HCT116 (cell line): Measurements from ENCODE around the gene SLC25A25. TPM values are rescaled to one million over a fixed set of nuclear protein-coding genes. Genes with fewer than 3 reads are reported as not detected.

Experiments used
- ATAC-seq: fragments of 200-7000 bp; cut with Tn5 transposase; 2 replicates; pipeline ENCODE4 v1.9.1; 2020; ENCODE audit warnings: mild to moderate bottlenecking, moderate library complexity
- BruUV-seq: library from RNA; stranded (reverse); fragments of 400-500 nt; replicated peaks from 2 replicates; lab custom pipeline; 2021; lab: Mats Ljungman, UMichigan
- CTCF ChIA-PET: fragments of 300-600 bp; sonication (Branson Sonifier 250); formaldehyde crosslinking; loops from one replicate; lab custom pipeline; 2021; ENCODE audit warnings: antibody characterized with exemption; lab: Charles Lee
- POLR2A ChIA-PET: fragments of 300-600, 350-600 bp; sonication (Branson Sonifier 250); formaldehyde crosslinking; loops from one replicate; lab custom pipeline; 2021; ENCODE audit warnings: antibody characterized with exemption; lab: Charles Lee
- RAD21 ChIA-PET, 2 experiments: fragments of 300-600 bp; sonication (Branson Sonifier 250); formaldehyde crosslinking; loops; one replicate each; lab custom pipeline; 2023; ENCODE audit warnings: low total read pairs in 2 of 2; ENCODE audit not compliant: uncharacterized antibody in 2 of 2, unreplicated experiment in 2 of 2, low non-redundant PET in 1 of 2; lab: Charles Lee
- DNase-seq: peaks from one replicate; pipeline ENCODE4 v3.0.0-alpha.2; 2010; ENCODE audit warnings: low read depth, low spot score
- H2AFZ ChIP-seq: fragments of 200-600 bp; shearing (Covaris generic), sonication (generic); 2 replicates; pipeline ENCODE4 v1.6.1; 2017; ENCODE audit warnings: low read depth, mixed run types, mixed read lengths, antibody characterized with exemption, low read length; ENCODE audit not compliant: poor library complexity, severe bottlenecking
- H3K27ac ChIP-seq: 2 replicates; pipeline ENCODE4 v1.5.1; 2012; ENCODE audit warnings: low read depth, low read length
- H3K27me3 ChIP-seq: fragments of 200-600 bp; sonication (generic); 2 replicates; pipeline ENCODE4 v1.6.1; 2016; ENCODE audit warnings: mixed run types, low read length, mixed read lengths; ENCODE audit not compliant: insufficient read depth
- H3K36me3 ChIP-seq, 2 experiments: fragments of 200-500 bp in 1 of 2; fragments of 200-600 bp in 1 of 2; sonication (Bioruptor generic) in 1 of 2; sonication (generic) in 1 of 2; 2 replicates each; pipeline versions ENCODE4 v1.5.1 to v1.6.1; 2014 to 2016; ENCODE audit warnings: low read length in 2 of 2, inconsistent platforms in 1 of 2, mixed read lengths in 1 of 2, mixed run types in 1 of 2; ENCODE audit not compliant: insufficient read depth in 2 of 2, control insufficient read depth in 1 of 2
- H3K4me1 ChIP-seq, 2 experiments: fragments of 200-600 bp in 1 of 2; sonication (generic) in 1 of 2; 2 replicates each; pipeline versions ENCODE4 v1.5.1 to v1.6.1; 2012 to 2017; ENCODE audit warnings: low read length in 2 of 2, inconsistent platforms in 1 of 2, mild to moderate bottlenecking in 1 of 2, mixed read lengths in 1 of 2, mixed run types in 1 of 2, moderate library complexity in 1 of 2; ENCODE audit not compliant: insufficient read depth in 2 of 2, control insufficient read depth in 1 of 2
- H3K4me2 ChIP-seq: fragments of 200-600 bp; sonication (generic); 2 replicates; pipeline ENCODE4 v1.6.1; 2017; ENCODE audit warnings: mixed run types, low read length, mixed read lengths
- H3K4me3 ChIP-seq, 2 experiments: fragments of 200-600 bp in 1 of 2; sonication (generic) in 1 of 2; replicated peaks in 1 of 2; 2 replicates each; pipeline ENCODE4 v1.5.1; 2011 to 2016; ENCODE audit warnings: low read length in 2 of 2, control low read depth in 1 of 2, low read depth in 1 of 2, mild to moderate bottlenecking in 1 of 2, mixed read lengths in 1 of 2, mixed run types in 1 of 2
- H3K79me2 ChIP-seq: fragments of 200-600 bp; sonication (generic); 2 replicates; pipeline ENCODE4 v1.6.1; 2017; ENCODE audit warnings: mild to moderate bottlenecking, mixed run types, low read length, moderate library complexity, mixed read lengths; ENCODE audit not compliant: insufficient read depth
- H3K9ac ChIP-seq: fragments of 200-600 bp; sonication (generic); 2 replicates; pipeline ENCODE4 v1.6.1; 2016; ENCODE audit warnings: low read length, mixed read lengths
- H3K9me2 ChIP-seq: fragments of 200-600 bp; sonication (generic), shearing (Covaris generic); 2 replicates; pipeline ENCODE4 v1.6.1; 2017; ENCODE audit warnings: mixed run types, mild to moderate bottlenecking, moderate library complexity; ENCODE audit not compliant: insufficient read depth
- H3K9me3 ChIP-seq, 2 experiments: fragments of 200-500 bp in 1 of 2; fragments of 200-600 bp in 1 of 2; sonication (Bioruptor generic) in 1 of 2; sonication (generic) in 1 of 2; 2 replicates each; pipeline ENCODE4 v1.6.1; 2014 to 2017; ENCODE audit warnings: low read length in 2 of 2, mixed read lengths in 2 of 2, inconsistent platforms in 1 of 2, low read depth in 1 of 2, mild to moderate bottlenecking in 1 of 2, mixed run types in 1 of 2, moderate library complexity in 1 of 2; ENCODE audit not compliant: control insufficient read depth in 1 of 2, insufficient read depth in 1 of 2
- H4K20me1 ChIP-seq: fragments of 200-600 bp; sonication (generic), shearing (Covaris generic); 2 replicates; pipeline ENCODE4 v1.6.1; 2017; ENCODE audit warnings: mixed run types, mild to moderate bottlenecking, moderate library complexity; ENCODE audit not compliant: insufficient read depth
- ATF3 ChIP-seq: IDR thresholded peaks from 2 replicates; pipeline ENCODE4 v1.6.1; 2012
- CBX3 ChIP-seq: IDR thresholded peaks from 2 replicates; pipeline ENCODE4 v1.6.1; 2012; ENCODE audit warnings: low read depth
- CTCF ChIP-seq, 3 experiments: fragments of 200-600 bp in 1 of 3; sonication (generic) in 1 of 3; IDR thresholded peaks in 2 of 3; conservative IDR thresholded peaks in 1 of 3; 2 replicates each; pipeline ENCODE4 v1.5.1; 2012 to 2017; ENCODE audit warnings: low read depth in 2 of 3, low read length in 2 of 3, antibody characterized with exemption in 1 of 3, borderline replicate concordance in 1 of 3, control low read depth in 1 of 3, mild to moderate bottlenecking in 1 of 3, mixed read lengths in 1 of 3, mixed run types in 1 of 3, moderate library complexity in 1 of 3; ENCODE audit not compliant: insufficient read depth in 1 of 3
- ELF1 ChIP-seq: IDR thresholded peaks from 2 replicates; pipeline ENCODE4 v1.6.1; 2012; ENCODE audit warnings: low read depth, borderline replicate concordance
- FOSL1 ChIP-seq: IDR thresholded peaks from 2 replicates; pipeline ENCODE4 v1.6.1; 2012; ENCODE audit warnings: low read depth
- JUND ChIP-seq: IDR thresholded peaks from 2 replicates; pipeline ENCODE4 v1.6.1; 2012
- MAX ChIP-seq: IDR thresholded peaks from 2 replicates; pipeline ENCODE4 v1.6.1; 2012
- RAD21 ChIP-seq: IDR thresholded peaks from 2 replicates; pipeline ENCODE4 v1.6.1; 2012; ENCODE audit warnings: low read depth, mild to moderate bottlenecking
- REST ChIP-seq: IDR thresholded peaks from 2 replicates; pipeline ENCODE4 v1.6.1; 2012; ENCODE audit warnings: low read depth
- SRF ChIP-seq: IDR thresholded peaks from 2 replicates; pipeline ENCODE4 v1.6.1; 2012; ENCODE audit warnings: low read depth
- TCF7L2 ChIP-seq: IDR thresholded peaks from 2 replicates; pipeline ENCODE4 v1.7.0; 2011; ENCODE audit warnings: borderline replicate concordance, inconsistent platforms; ENCODE audit not compliant: insufficient read depth, insufficient read length; ENCODE audit errors: extremely low read depth
- YY1 ChIP-seq: IDR thresholded peaks from 2 replicates; pipeline ENCODE4 v1.6.1; 2011; ENCODE audit warnings: low read length, low read depth, moderate library complexity, mild to moderate bottlenecking; ENCODE audit not compliant: insufficient replicate concordance; ENCODE audit errors: extremely low read depth
- ZBTB33 ChIP-seq: IDR thresholded peaks from 2 replicates; pipeline ENCODE4 v1.6.1; 2011; ENCODE audit warnings: mild to moderate bottlenecking, low read length, moderate library complexity; ENCODE audit not compliant: insufficient replicate concordance; ENCODE audit errors: extremely low read depth
- intact Hi-C: fragments of 100-400 bp; cut with micrococcal nuclease; formaldehyde crosslinking; loops from 2 replicates; pipeline ENCODE4 v1.10.0; 2022
- total RNA-seq: library from RNA; stranded (reverse); gene quantifications from one replicate; pipeline ENCODE4 v1.2.1, GENCODE V29; 2021; ENCODE audit not compliant: unreplicated experiment

Gene SLC25A25
- total RNA-seq, 1 experiment from 2014 or later, result 15.3 TPM

- TF ChIP-seq REST (no peak), CTCF (IDR thresholded peaks at IDR 0.05 in 2 of 3, conservative IDR thresholded peaks at IDR 0.05 in 1 of 3; ENCODE audit: borderline replicate concordance in 1 of 3, insufficient read depth in 1 of 3, low read depth in 2 of 3, low read length in 2 of 3) (no peak)
- TF ChIP-seq, all 23 proteins: peak for 0
These were observed 74.0 kb downstream of the SLC25A25 start (continued) for GRCh38 chr9:128142061-128142460.

- H3K4me3 ChIP-seq, result no peak overlapping the region
- H3K79me2 ChIP-seq, result no peaks in the 10 kb centered on the region
- H3K27ac ChIP-seq, result no peak overlapping the region
- ATAC-seq, result no peak
- no peak for DNase-seq
- H3K9me3 ChIP-seq, result no peaks in the 10 kb centered on the region
- H4K20me1 ChIP-seq, result no peaks in the 10 kb centered on the region
- no peaks in the 10 kb centered on the region for H3K9me2 ChIP-seq
- H3K36me3 ChIP-seq, result no peaks in the 10 kb centered on the region
- no peak overlapping the region for H3K9ac ChIP-seq
- ChIA-PET CTCF (interaction anchor here (1.3 kb wide), 1 partner anchor 18 kb away, joined by 6 read pairs; no protein-coding TSS in a partner anchor), RAD21 (no interaction called here), POLR2A (interaction anchor here (1.1 kb wide), 1 partner anchor 14 kb away, joined by 3 read pairs; no protein-coding TSS in a partner anchor)
- no peak overlapping the region for H3K4me2 ChIP-seq
- H3K27me3 ChIP-seq, result no peaks in the 10 kb centered on the region
- intact Hi-C loops, result no loop called here
- H2AFZ ChIP-seq, result no peak overlapping the region
- H3K4me1 ChIP-seq, result peaks cover 0 to 4% of the 10 kb centered on the region in 2 experiments; a peak in 1 of 4 replicates
- BruUV-seq, result no TSS peak
- no peak for TF ChIP-seq CTCF (IDR thresholded peaks at IDR 0.05 in 2 of 3, conservative IDR thresholded peaks at IDR 0.05 in 1 of 3; ENCODE audit: borderline replicate concordance in 1 of 3, insufficient read depth in 1 of 3, low read depth in 2 of 3, low read length in 2 of 3)
- no peak for TF ChIP-seq ATF3
- no peak for TF ChIP-seq YY1
- TF ChIP-seq CBX3, result no peak
- TF ChIP-seq ELF1, result no peak
- no peak for TF ChIP-seq FOSL1
- TF ChIP-seq SRF, result no peak
- no peak for TF ChIP-seq ZBTB33
- no peak for TF ChIP-seq MAX
- TF ChIP-seq RAD21, result no peak
- no peak for TF ChIP-seq TCF7L2
- no peak for TF ChIP-seq JUND
These were observed 74.6 kb downstream of the SLC25A25 start for GRCh38 chr9:128142596-128142995.
